B cell (primary cell): ENCODE results near the gene ZIC5.

Experiments
- CTCF ChIP-seq: fragments of 200-600 bp; IDR thresholded peaks from one replicate; pipeline ENCODE4 v1.8.0; 2022; ENCODE audit warnings: antibody characterized with exemption, mild to moderate bottlenecking
- EZH2 ChIP-seq: IDR thresholded peaks from 2 replicates; pipeline ENCODE4 v1.6.1; 2012; ENCODE audit warnings: borderline replicate concordance, low read depth, mild to moderate bottlenecking, moderate library complexity, low read length; ENCODE audit not compliant: insufficient read depth, poor library complexity, severe bottlenecking

GRCh38 chr13:99966064-99966805, 5.3 kb downstream of the ZIC5 start:
- no peak for TF ChIP-seq CTCF
- TF ChIP-seq EZH2: no peak
